ENCODE data around the gene WNK3. TPM values are rescaled to one million over a fixed set of nuclear protein-coding genes. Genes with fewer than 3 reads are reported as not detected.

WNK3 gene
- total RNA-seq, 1 donor from 2014 or later, result 0.62 TPM

- TF ChIP-seq CTCF (IDR thresholded peaks at IDR 0.05), result no peak
- Histone ChIP-seq H3K27me3 (ENCODE audit: low read depth) (no peaks in the 10 kb centered on the region), H3K4me3 (no peak overlapping the region), H3K9me3 (no peaks in the 10 kb centered on the region), H3K36me3 (no peaks in the 10 kb centered on the region), H3K4me1 (no peaks in the 10 kb centered on the region), H3K27ac (no peak overlapping the region)
- DNase-seq (no peak), ATAC-seq (no peak)
- intact Hi-C loops (cut with DNase I), result no loop called here
Measured at GRCh38 chrX:54198262-54198661, 159.6 kb downstream of the WNK3 start.

- DNase-seq (no peak), ATAC-seq (no peak)
- no peak for TF ChIP-seq CTCF (IDR thresholded peaks at IDR 0.05)
- intact Hi-C loops (cut with DNase I), result no loop called here
- no peaks in the 10 kb centered on the region for H3K9me3 ChIP-seq
- no peaks in the 10 kb centered on the region for H3K27me3 ChIP-seq (ENCODE audit: low read depth)
- H3K4me1 ChIP-seq, result no peaks in the 10 kb centered on the region
- H3K4me3 ChIP-seq, result no peak overlapping the region
- no peaks in the 10 kb centered on the region for H3K36me3 ChIP-seq
- H3K27ac ChIP-seq, result no peak overlapping the region
Measured at GRCh38 chrX:54194982-54195588, 162.8 kb downstream of the WNK3 start.

- no peaks in the 10 kb centered on the region for H3K36me3 ChIP-seq
- no peak for TF ChIP-seq CTCF (IDR thresholded peaks at IDR 0.05)
- no peaks in the 10 kb centered on the region for H3K9me3 ChIP-seq
- no peak overlapping the region for H3K27ac ChIP-seq
- ATAC-seq (no peak), DNase-seq (no peak)
- H3K4me3 ChIP-seq, result no peak overlapping the region
- no peaks in the 10 kb centered on the region for H3K27me3 ChIP-seq (ENCODE audit: low read depth)
- intact Hi-C loops (cut with DNase I), result no loop called here
- no peaks in the 10 kb centered on the region for H3K4me1 ChIP-seq
Measured at GRCh38 chrX:54193085-54193821, 164.6 kb downstream of the WNK3 start.

- TF ChIP-seq CTCF (IDR thresholded peaks at IDR 0.05), result no peak
- ATAC-seq (no peak), DNase-seq (no peak)
- H3K4me3 ChIP-seq, result no peak overlapping the region
- H3K36me3 ChIP-seq, result no peaks in the 10 kb centered on the region
- no peak overlapping the region for H3K27ac ChIP-seq
- peaks cover 10% of the 10 kb centered on the region for H3K4me1 ChIP-seq
- H3K27me3 ChIP-seq (ENCODE audit: low read depth), result no peaks in the 10 kb centered on the region
- intact Hi-C loops (cut with DNase I), result no loop called here
- H3K9me3 ChIP-seq, result no peaks in the 10 kb centered on the region
Measured at GRCh38 chrX:54184474-54184873, 173.4 kb downstream of the WNK3 start.

GRCh38 chrX:54182864-54183613, 174.8 kb downstream of the WNK3 start, which contains the start of gene FAM120C:
Gene FAM120C (minus strand): TSS chrX:54183254. CDS start chrX:54183198, 56 bp downstream.
- intact Hi-C loops (cut with DNase I), result no loop called here
- Histone ChIP-seq H3K9me3 (no peaks in the 10 kb centered on the region), H3K36me3 (no peaks in the 10 kb centered on the region), H3K27me3 (ENCODE audit: low read depth) (no peaks in the 10 kb centered on the region), H3K27ac (peak within 1 kb of the TSS; percentile 88), H3K4me1 (peaks cover 25% of the 10 kb centered on the region), H3K4me3 (peak within 1 kb of the TSS; percentile 79)
- peak; percentile 68 for DNase-seq
- peak; percentile 93 to 95 for ATAC-seq
- TF ChIP-seq CTCF (IDR thresholded peaks at IDR 0.05), result no peak
